C4-2B (cell line): ENCODE data around the gene SF3B3.

ENCODE experiments used
- CTCF ChIP-seq: fragments of 450-650 bp; conservative IDR thresholded peaks from 2 replicates; pipeline ENCODE4 v1.5.1; 2017; ENCODE audit warnings: mild to moderate bottlenecking
- ZFX ChIP-seq: fragments of 450-650 bp; IDR thresholded peaks from 2 replicates; pipeline ENCODE4 v1.6.1; 2017

DNA sequence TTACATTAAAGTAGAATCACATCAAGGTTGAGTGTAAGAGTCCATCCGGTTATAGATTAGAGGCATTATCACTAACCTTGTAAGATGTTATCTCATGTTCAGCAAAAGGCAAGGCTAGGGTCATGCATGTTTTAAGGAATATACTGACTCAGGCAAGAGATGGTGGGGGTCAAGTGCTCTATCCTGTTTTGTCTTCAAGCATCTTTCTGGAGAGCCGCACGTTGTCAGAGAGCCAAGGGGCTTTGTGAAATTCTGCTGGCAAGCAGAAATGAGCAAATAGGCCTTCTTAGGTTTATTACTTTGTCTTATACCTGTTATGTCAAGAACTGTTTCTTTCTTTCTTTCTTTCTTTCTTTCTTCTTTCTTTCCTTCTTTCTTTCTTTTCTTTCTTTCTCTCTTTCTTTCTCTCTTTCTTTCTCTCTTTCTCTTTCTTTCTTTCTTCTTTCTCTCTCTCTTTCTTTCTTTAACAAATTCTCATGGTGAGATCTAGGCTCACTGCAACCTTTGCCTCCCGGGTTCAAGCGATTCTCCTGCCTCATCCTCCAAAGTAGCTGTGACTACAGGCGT, 75.4 kb downstream of the SF3B3 start:
- TF ChIP-seq ZFX (no peak), CTCF (no peak)
